Activated naive CD4-positive, alpha-beta T cell treated with anti-CD3 and anti-CD28 coated beads, Interleukin-2, amount 50 U/mL, for 24 hours (primary cell): ENCODE measurements around the gene ZYG11B.
"Not testable (repeated sequence)": the region's sequence is repeated elsewhere in the genome, so short reads cannot be mapped to it uniquely, and the experiment has no call there.

Experiments
- H3K27ac Mint-ChIP-seq: one replicate; pipeline ENCODE4 v1.8.0; 2021; ENCODE audit warnings: mild to moderate bottlenecking, mixed read lengths
- H3K27me3 Mint-ChIP-seq: one replicate; pipeline ENCODE4 v1.8.0; 2021; ENCODE audit warnings: mixed read lengths
- H3K36me3 Mint-ChIP-seq: one replicate; pipeline ENCODE4 v1.8.0; 2021; ENCODE audit warnings: mixed read lengths
- H3K4me1 Mint-ChIP-seq: one replicate; pipeline ENCODE4 v1.8.0; 2021; ENCODE audit warnings: mixed read lengths
- H3K4me3 Mint-ChIP-seq: one replicate; pipeline ENCODE4 v1.8.0; 2021; ENCODE audit warnings: mild to moderate bottlenecking, mixed read lengths
- H3K9me3 Mint-ChIP-seq: one replicate; pipeline ENCODE4 v1.8.0; 2021; ENCODE audit warnings: mixed read lengths

Gene ZYG11B

GRCh38 chr1:52738148-52738547 is 11.9 kb downstream of the ZYG11B start:
- Mint-ChIP-seq H3K4me3 (no peak overlapping the region), H3K27ac (no peak overlapping the region), H3K9me3 (no peaks in the 10 kb centered on the region), H3K36me3 (peaks cover 6% of the 10 kb centered on the region), H3K4me1 (peaks cover 42% of the 10 kb centered on the region), H3K27me3 (no peaks in the 10 kb centered on the region)

DNA sequence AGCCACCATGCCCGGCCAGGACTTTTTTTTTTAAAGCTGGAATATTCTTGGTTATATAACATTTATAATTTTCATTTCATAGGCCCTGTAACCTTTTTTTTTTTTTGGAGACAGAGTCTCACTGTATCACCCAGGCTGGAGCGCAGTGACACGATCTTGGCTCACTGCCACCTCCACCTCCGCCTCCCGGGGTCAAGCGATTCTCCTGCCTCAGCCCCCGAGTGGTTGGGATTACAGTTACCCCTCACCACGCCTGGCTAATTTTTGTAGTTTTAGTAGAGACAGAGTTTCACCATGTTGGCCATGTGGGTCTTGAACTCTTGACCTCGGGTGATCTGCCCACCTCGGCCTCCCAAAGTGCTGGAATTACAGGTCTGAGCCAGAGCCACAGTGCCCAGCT is 12.6 kb downstream of the ZYG11B start:
- H3K27me3 Mint-ChIP-seq = no peaks in the 10 kb centered on the region
- no peaks in the 10 kb centered on the region for H3K9me3 Mint-ChIP-seq
- peaks cover 42% of the 10 kb centered on the region for H3K4me1 Mint-ChIP-seq
- H3K27ac Mint-ChIP-seq = no peak overlapping the region
- peaks cover 6% of the 10 kb centered on the region for H3K36me3 Mint-ChIP-seq
- H3K4me3 Mint-ChIP-seq = no peak overlapping the region

DNA sequence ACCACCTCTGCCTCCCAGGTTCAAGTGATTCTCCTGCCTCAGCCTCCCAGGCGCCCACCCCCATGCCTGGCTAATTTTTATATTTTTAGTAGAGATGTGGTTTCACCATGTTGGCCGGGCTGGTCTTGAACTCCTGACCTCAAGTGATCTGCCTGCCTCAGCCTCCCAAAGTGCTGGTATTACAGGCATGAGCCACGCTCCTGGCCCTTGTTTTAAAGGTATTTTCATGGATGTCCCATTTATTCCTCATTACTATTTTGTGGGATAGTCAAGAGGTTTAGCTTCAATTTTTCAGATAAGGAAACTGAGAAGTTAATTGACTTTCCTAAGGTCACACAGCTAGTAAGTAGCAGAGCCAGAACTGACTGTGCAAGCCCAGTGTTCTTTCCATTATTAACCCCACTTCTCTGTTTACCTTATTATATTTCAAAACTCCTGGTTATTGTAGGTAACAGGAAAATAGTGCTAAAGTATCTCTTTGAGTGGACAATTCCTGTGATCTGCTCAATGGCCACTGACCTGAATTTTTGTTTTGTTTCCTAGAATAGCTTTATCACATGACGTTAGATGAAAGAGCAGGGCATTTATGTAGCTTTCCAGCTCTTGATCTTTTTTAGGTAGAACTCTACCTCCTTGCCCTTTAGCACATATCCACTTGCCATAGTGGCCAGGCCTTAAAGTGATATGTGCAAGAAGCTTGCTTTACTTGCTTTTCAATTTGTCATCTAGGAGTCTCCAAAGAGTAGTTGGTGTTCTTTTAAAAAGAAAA is 13.6 kb downstream of the ZYG11B start:
- Mint-ChIP-seq H3K4me3 (no peak overlapping the region), H3K27me3 (no peaks in the 10 kb centered on the region), H3K9me3 (no peaks in the 10 kb centered on the region), H3K27ac (no peak overlapping the region), H3K36me3 (peaks cover 6% of the 10 kb centered on the region), H3K4me1 (peaks cover 47% of the 10 kb centered on the region)

- Mint-ChIP-seq H3K4me1 (peaks cover 48% of the 10 kb centered on the region), H3K36me3 (peaks cover 6% of the 10 kb centered on the region), H3K4me3 (no peak overlapping the region), H3K9me3 (no peaks in the 10 kb centered on the region), H3K27me3 (no peaks in the 10 kb centered on the region), H3K27ac (no peak overlapping the region)
These were observed 15.0 kb downstream of the ZYG11B start for GRCh38 chr1:52741259-52741658.

- Mint-ChIP-seq H3K36me3 (peaks cover 4% of the 10 kb centered on the region), H3K27me3 (no peaks in the 10 kb centered on the region), H3K4me1 (peaks cover 34% of the 10 kb centered on the region), H3K27ac (no peak overlapping the region), H3K9me3 (no peaks in the 10 kb centered on the region), H3K4me3 (no peak overlapping the region)
These were observed 19.9 kb downstream of the ZYG11B start for GRCh38 chr1:52746189-52746588.

DNA sequence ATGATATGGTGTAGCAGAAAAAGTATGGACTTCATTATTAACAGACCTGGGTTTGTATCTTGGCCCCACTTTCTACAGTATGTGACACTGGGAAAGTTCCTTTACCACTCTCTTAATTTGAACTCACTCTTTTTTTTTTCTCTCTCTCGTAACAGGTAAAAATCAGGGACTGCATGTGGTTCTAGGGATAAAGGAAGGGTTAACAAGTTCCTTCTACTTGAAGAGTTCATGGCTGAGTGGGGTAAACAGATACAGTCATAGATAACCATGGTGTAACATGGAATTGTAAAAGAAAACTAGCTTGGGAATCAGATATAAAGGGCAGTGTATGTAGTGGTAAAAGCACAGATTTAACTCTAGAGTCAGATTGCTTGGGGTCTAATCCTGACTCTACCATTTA is 21.2 kb downstream of the ZYG11B start:
- Mint-ChIP-seq H3K9me3 (no peaks in the 10 kb centered on the region), H3K36me3 (no peaks in the 10 kb centered on the region), H3K4me3 (no peak overlapping the region), H3K4me1 (peaks cover 35% of the 10 kb centered on the region), H3K27ac (no peak overlapping the region), H3K27me3 (no peaks in the 10 kb centered on the region)

GRCh38 chr1:52748119-52748518 is 21.9 kb downstream of the ZYG11B start:
- Mint-ChIP-seq H3K36me3 (no peaks in the 10 kb centered on the region), H3K4me1 (peaks cover 35% of the 10 kb centered on the region), H3K4me3 (no peak overlapping the region), H3K27me3 (no peaks in the 10 kb centered on the region), H3K27ac (peak overlapping the region; percentile 30), H3K9me3 (no peaks in the 10 kb centered on the region)

DNA sequence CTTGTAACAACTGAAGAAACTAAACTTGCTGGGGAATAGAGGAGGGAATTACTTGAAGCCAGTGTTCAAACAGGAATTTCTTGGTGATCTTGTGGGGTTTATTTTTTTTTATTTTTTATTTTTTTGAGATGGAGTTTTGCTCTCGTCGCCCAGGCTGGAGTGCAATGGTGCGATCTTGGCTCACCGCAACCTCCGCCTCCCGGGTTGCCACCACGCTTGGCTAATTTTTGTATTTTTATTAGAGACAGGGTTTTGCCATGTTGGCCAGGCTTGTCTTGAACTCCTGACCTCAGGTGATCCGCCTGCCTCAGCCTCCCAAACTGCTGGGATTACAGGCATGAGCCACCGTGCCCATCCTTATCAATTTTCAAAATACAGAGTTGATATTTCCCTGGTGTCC is 23.2 kb downstream of the ZYG11B start:
- not testable (repeated sequence) for H3K36me3 Mint-ChIP-seq, H3K9me3 Mint-ChIP-seq, H3K4me3 Mint-ChIP-seq, H3K27me3 Mint-ChIP-seq, H3K27ac Mint-ChIP-seq
- H3K4me1 Mint-ChIP-seq = peaks cover 31% of the 10 kb centered on the region

DNA sequence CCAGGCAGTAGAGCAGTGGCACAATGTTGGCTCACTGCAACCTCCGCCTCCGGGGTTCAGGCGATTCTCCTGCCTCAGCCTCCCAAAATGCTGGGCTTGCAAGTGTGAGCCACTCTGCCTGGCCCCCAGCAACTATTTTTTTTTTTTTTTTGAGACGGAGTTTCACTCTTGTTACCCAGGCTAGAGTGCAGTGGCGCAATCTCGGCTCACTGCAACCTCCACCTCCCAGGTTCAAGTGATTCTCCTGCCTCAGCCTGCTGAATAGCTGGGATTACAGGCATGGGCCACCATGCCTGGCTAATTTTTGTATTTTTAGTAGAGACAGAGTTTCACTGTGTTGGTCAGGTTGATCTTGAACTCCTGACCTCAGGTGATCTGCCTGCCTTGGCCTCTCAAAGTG is 23.9 kb downstream of the ZYG11B start:
- H3K27me3 Mint-ChIP-seq, H3K27ac Mint-ChIP-seq, H3K36me3 Mint-ChIP-seq, H3K9me3 Mint-ChIP-seq, H3K4me3 Mint-ChIP-seq: not testable (repeated sequence)
- H3K4me1 Mint-ChIP-seq = peaks cover 27% of the 10 kb centered on the region

GRCh38 chr1:52751589-52752483 is 25.6 kb downstream of the ZYG11B start:
- H3K27ac Mint-ChIP-seq = no peak overlapping the region
- H3K27me3 Mint-ChIP-seq = no peaks in the 10 kb centered on the region
- H3K9me3 Mint-ChIP-seq = no peaks in the 10 kb centered on the region
- H3K36me3 Mint-ChIP-seq = no peaks in the 10 kb centered on the region
- peaks cover 18% of the 10 kb centered on the region for H3K4me1 Mint-ChIP-seq
- H3K4me3 Mint-ChIP-seq = no peak overlapping the region

- Mint-ChIP-seq H3K36me3 (no peaks in the 10 kb centered on the region), H3K27ac (no peak overlapping the region), H3K4me3 (no peak overlapping the region), H3K9me3 (no peaks in the 10 kb centered on the region), H3K4me1 (peaks cover 11% of the 10 kb centered on the region), H3K27me3 (no peaks in the 10 kb centered on the region)
These were observed 26.2 kb downstream of the ZYG11B start for GRCh38 chr1:52752484-52752826.

GRCh38 chr1:52753169-52753568 is 26.9 kb downstream of the ZYG11B start:
- Mint-ChIP-seq H3K27ac (no peak overlapping the region), H3K27me3 (no peaks in the 10 kb centered on the region), H3K4me1 (peaks cover 7% of the 10 kb centered on the region), H3K4me3 (no peak overlapping the region), H3K9me3 (no peaks in the 10 kb centered on the region), H3K36me3 (peaks cover under 1% of the 10 kb centered on the region)

- Mint-ChIP-seq H3K36me3 (peaks cover 2% of the 10 kb centered on the region), H3K27me3 (no peaks in the 10 kb centered on the region), H3K4me3 (no peak overlapping the region), H3K9me3 (no peaks in the 10 kb centered on the region), H3K27ac (no peak overlapping the region), H3K4me1 (peaks cover 5% of the 10 kb centered on the region)
These were observed 29.8 kb downstream of the ZYG11B start for GRCh38 chr1:52756020-52756419.

DNA sequence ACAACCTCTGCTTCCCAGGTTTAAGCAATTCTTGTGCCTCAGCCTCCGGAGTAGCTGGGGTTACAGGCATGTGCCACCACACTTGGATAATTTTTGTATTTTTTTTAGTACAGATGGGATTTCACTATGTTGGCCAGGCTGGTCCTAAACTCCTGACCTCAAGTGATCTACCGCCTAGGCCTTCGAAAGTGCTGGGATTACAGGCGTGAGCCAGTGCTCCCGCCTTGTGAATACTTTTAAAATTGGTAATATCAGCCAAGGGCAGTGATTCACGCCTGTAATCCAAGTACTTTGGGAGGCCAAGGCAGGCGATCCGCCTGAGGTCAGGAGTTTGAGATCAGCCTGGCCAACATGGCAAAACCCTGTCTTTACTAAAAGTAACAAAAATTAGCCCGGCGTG is 33.7 kb downstream of the ZYG11B start:
- Mint-ChIP-seq H3K27ac (no peak overlapping the region), H3K9me3 (no peaks in the 10 kb centered on the region), H3K4me3 (no peak overlapping the region), H3K36me3 (peaks cover 5% of the 10 kb centered on the region), H3K27me3 (no peaks in the 10 kb centered on the region), H3K4me1 (peaks cover 12% of the 10 kb centered on the region)

GRCh38 chr1:52767596-52768280 is 41.5 kb downstream of the ZYG11B start:
- Mint-ChIP-seq H3K4me3 (no peak overlapping the region), H3K9me3 (no peaks in the 10 kb centered on the region), H3K27me3 (no peaks in the 10 kb centered on the region), H3K27ac (no peak overlapping the region), H3K36me3 (peaks cover 13% of the 10 kb centered on the region), H3K4me1 (peaks cover 21% of the 10 kb centered on the region)
